Skin epidermis (tissue), 12 donors: ENCODE results near the gene KCTD12.
A peak's percentile ranks its signal among the peaks of the same experiment; 100 is the strongest.

ENCODE experiments used
- H3K27ac ChIP-seq, 21 experiments: fragments of 200-600 bp; sonication (generic) in 11 of 21; one replicate each; pipeline ENCODE4 v1.5.0; 2020; ENCODE audit warnings: mild to moderate bottlenecking in 3 of 21, inconsistent platforms in 2 of 21, moderate library complexity in 2 of 21
- H3K4me3 ChIP-seq, 7 experiments: fragments of 200-600 bp; sonication (generic) in 2 of 7; one replicate each; pipeline ENCODE4 v1.5.0; 2020; ENCODE audit warnings: inconsistent platforms in 2 of 7, mild to moderate bottlenecking in 2 of 7, moderate library complexity in 1 of 7

KCTD12 gene

DNA sequence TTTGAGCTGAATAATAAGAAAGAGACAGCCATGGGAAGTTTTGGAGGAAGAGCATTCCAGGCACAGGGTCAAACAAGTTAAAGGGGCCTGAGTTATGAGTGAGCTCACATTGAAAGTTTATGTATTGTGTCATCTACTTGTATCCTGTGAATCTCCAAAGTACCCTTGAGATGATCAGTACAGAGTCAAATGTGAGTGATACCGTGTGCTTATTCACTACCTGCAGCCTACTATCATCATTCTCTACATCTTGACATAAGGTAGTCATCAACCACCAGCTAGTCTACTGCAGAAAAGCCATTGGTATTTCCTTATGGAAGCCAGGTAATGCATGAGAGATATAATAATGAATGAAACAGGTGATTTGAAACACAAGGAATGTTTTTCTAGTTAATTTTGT is 3.0 kb upstream of the KCTD12 start:
- Histone ChIP-seq H3K4me3 (no peak overlapping the region), H3K27ac (no peak overlapping the region)

DNA sequence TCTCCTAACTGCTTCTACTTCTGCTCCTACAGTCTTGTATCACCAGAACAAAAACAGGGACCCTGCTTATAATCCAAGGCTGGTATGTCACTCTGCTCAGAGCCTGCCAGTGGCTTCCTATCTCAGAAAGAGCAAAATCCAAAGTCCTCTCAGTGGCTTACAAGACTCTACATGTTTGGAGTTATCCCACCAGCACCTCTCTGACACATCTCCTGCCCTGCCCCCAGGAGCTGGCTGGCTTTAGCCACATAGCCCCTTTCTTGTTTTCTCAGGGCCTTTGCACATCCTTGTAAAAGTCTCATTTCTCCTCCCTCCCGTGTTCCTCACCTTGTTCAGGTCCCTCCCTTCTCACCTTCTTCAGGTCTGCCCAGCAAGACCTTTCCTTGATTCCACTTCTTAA is 2.2 kb upstream of the KCTD12 start:
- no peak overlapping the region for H3K4me3 ChIP-seq
- H3K27ac ChIP-seq: no peak overlapping the region

DNA sequence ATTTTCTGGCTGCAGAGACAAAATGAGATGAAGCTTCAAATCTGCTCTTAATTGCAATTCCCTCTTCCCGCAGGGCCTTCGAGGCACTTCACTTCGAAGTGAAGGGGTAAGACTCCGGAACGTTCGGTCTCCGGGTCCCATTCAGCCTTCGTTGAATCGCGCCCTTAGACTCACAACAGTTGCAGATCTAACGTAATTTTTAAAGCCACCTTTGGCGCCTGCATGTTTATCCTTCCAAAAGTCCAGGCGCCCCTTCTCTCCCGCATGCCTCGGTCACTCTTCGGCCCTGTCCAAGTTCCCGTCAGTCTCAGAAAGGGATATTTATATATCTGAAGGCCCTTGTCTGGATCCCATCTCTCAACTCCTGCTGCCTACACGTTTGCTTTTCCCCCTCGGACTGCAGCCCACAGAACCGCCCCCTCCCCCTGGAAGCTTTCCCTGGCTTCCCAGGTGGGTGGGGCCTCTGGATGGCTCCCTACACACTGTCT is 915 bp upstream of the KCTD12 start:
- peak overlapping the region; percentile 46 to 84 (median 68) for H3K4me3 ChIP-seq
- peak overlapping the region in 20 of 21 experiments; percentile 62 to 93 (median 87) for H3K27ac ChIP-seq

DNA sequence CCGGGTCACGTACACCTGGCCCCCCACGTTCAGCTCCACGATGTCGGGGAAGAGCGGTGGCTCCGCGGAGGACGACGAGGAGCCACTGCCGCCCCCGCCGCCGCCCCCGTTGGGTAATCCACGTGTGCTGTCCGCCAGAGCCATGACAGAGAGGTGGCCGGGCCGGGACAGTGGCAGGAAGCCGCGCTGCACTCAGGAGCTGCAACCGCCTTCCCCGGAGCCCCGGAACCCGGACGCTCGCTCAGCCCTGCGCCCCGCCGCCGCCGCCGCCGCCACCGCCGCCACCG is 257 bp downstream of the KCTD12 start:
- peak overlapping the region; percentile 44 to 93 (median 87) for H3K27ac ChIP-seq
- H3K4me3 ChIP-seq: peak overlapping the region; percentile 46 to 84 (median 68)

DNA sequence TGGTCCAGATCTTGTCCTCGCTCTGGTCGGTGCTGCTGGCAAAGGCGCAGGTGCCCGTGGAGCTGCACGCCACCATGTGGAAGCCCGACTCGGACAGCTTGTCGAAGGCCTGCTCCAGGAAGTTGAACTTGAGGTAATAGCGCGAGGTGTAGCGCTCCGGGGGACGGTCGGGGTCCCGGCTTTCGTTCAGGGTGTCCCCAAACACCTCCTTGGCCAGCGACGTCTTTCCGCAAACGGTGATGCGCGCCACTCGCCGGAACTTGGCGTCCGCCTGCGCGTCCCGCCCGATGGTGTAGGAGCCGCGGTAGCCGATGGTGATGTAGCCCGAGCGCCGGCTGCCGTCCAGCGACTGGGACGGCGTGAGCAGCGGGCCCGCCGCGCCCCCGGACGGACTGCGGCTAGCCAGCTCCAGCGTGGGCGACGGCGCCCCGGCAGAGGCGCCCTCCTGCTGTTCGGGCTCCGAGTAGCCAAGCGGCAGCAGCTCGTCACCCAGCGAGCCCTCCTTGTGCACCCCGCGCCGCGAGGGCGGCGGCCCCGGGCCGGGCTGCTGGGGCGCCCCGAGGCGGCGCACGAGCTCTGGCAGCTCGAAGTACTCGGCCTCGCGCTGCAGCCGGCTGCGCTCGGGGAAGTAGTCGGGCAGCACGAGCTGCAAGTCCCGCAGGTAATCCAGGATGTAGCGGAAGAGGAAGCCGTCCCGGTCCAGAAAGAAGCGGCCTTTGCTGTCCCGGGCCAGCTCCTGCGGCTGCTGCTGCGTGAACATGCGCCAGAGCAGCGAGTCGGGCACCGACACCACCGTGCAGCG is 801 bp downstream of the KCTD12 start:
- peak overlapping the region; percentile 44 to 93 (median 87) for H3K27ac ChIP-seq
- H3K4me3 ChIP-seq: peak overlapping the region; percentile 46 to 84 (median 68)

DNA sequence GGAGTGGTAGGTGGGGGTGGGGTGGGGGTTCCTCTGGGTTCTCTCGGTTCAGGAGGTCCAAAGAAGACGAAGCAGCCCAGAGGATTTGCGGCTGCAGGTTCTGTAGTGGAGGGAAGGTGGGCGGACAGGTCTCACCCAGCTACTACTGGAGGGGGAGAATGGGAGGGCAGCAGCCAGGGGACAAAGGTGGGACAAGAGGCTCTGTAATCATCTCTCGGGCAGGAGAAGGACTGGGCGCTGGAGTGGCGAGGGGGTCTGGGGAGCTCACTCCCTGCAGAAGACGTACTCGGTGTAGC is 1.4 kb downstream of the KCTD12 start:
- peak overlapping the region; percentile 46 to 84 (median 68) for H3K4me3 ChIP-seq
- peak overlapping the region in 20 of 21 experiments; percentile 65 to 93 (median 87) for H3K27ac ChIP-seq

DNA sequence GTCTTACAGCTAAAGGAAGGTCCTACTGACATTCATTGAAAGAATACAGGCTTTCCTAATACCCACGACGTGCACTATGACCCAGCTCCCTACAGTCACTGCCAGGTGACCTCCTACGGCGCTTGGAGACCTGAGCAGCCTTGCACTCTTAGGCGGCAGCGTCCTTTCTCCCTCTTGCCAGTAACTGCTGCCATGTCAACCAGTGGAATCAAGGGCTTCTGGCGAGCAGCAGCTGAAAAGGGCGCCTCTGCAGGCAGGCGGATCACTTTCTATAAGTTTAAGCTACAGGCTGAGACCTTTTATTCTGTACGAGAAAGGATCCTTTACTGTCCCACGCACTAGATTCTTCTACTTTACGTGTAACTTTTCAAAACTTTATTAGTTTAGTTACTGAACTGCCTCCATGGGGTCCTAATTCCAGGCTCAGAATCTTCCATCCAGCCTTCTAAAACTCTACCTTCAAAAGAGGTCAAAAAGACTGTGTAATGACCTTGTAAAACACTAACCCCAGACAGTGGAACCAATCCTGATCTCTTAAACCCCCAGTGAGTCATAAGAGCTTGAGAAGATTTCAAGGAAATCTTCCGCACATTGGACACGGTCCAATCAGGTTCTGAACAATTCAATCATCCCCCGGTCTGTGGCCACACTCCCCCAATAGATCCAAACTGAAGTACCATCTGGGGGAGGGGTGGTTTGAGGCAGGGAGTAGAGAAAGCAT is 1.9 kb downstream of the KCTD12 start:
- Histone ChIP-seq H3K27ac (peak overlapping the region in 20 of 21 experiments; percentile 26 to 93 (median 87)), H3K4me3 (peak overlapping the region; percentile 46 to 84 (median 68))

DNA sequence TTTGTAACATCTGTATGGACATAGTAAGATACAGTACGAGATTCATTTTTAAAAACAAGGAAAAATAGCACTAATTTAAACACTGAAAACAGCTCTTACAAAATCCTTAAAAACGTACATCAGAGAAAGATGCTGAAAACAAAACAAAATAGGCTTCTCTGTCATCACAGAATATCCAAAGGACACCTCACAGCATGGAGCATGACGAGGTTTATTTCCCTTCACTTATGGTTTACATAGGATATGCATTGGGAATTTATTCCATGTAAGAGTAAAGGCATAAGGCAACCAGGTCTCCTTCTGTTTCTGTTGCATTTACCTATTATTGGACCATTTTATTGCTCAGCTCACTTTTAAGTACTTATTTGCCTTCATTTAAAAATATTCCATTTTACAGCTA is 3.0 kb downstream of the KCTD12 start:
- H3K27ac ChIP-seq: peak overlapping the region in 15 of 21 experiments; percentile 8 to 93 (median 86)
- H3K4me3 ChIP-seq: peak overlapping the region; percentile 46 to 84 (median 68)

DNA sequence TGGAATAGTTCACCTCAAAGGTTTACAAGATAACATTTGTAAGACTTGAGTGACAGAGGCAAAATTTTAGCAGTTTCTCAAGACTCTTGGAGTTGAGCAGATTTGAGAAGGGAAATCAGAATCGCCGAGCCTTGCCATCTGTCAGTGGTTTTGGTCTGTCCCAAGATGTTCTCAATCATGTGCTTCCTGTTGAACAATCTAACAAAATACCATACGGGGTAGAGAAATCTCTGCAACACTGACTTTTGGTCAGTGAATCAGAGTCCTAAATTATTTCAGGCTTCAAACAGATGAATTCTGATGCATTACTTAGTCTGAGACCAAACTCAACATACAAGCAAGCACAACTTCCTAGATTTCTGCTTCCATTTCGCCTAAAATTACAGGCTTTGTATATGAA is 3.8 kb downstream of the KCTD12 start:
- peak overlapping the region in 14 of 21 experiments; percentile 6 to 93 (median 53) for H3K27ac ChIP-seq
- H3K4me3 ChIP-seq: peak overlapping the region in 5 of 7 experiments; percentile 3 to 84 (median 68)

DNA sequence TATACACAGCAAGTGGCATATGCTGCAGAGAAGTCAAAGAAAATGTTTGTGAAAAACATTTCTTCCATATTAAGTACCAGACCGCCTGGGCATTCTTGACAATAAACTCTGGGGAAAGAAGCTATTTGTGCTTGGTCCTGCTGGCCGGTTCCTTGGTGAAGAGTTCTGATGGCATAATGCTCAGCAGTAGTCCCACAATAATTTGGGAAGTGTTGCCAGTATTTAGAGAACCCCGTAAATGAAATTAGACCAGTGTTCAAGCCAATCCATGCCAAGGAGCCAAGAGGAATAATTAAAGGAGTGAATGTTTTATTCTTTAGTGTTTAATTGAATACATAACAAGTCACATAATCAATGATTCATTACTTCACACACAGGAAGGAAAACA is 6.3 kb downstream of the KCTD12 start:
- peak overlapping the region in 19 of 21 experiments; percentile 18 to 92 (median 68) for H3K27ac ChIP-seq
- H3K4me3 ChIP-seq: no peak overlapping the region

DNA sequence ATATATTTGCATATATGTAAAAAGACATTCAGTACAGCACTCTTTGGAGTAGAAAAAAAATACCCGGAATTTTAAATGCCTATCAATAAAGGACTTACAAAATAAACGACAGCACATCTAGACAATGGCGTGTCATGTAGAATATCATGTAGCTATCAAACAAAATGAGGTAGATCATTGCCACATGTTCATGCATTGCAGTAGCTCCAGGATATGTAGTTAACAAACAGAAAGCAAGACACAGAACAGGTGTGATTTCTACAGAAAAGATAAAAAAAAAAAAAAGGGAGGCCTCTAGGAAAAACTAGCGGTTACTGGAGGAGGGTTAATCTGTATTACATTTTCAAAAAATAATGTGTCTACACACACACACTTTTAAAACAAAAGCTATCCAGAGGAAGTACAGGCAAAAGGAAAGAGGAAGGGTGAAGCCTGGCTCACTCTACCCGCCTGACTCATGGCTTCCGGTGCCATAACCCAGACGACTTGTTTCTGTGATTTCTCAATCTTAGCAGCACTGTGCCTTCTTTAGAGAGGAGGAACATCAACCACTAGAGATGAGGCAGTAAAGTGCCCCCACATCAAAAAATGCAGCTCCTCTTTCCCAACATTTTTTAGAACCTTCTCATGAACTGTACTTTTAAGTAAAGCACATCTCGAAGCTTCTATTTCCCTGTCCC is 6.9 kb downstream of the KCTD12 start:
- Histone ChIP-seq H3K4me3 (peak overlapping the region in 2 of 7 experiments; percentile 2 to 7), H3K27ac (peak overlapping the region in 19 of 21 experiments; percentile 20 to 92 (median 68))

DNA sequence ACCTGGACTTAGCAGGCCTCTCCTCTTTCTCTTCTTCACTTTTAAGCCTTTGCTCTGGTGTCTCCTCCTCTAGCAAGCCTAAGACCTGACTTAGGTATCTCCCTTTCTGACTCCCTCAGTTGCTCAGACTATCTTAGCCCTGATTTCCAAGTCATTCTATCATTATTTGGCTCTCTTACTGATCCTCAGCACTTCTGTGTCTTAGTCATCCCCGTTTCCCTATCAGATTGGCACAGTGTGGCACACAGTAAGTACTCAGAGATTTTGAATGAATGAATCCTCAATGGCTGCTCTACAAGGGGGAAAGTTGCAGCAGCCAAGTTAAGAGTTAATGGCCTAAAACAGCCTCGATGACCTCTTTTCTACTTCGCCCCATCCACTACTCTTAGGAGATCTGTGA is 8.2 kb downstream of the KCTD12 start:
- Histone ChIP-seq H3K4me3 (no peak overlapping the region), H3K27ac (peak overlapping the region in 5 of 21 experiments; percentile 11 to 92 (median 66))

DNA sequence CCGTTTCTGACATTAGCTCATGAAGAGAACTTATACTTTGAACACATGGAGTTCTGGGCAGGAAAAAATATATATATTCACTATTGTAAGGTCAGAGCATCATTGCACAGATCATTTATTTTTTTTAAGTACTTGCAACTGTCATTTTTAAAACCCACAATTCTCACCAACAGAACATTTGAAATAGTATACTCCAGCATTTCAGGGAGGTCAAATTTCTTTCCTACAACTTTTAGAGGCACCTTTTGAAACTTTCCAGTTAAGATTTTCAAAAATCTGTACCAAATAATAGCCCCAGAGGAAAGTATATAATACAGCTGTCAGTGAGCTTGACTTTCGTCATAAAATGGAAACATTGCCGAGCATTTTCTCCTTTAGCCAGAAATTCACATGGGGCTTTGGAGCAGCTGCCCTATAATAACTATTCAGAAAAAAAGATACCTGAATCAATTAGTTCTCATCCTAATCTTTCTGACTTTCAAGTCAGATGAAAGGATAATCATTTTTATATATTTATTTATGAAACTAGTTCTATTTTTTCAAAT is 10.9 kb downstream of the KCTD12 start:
- Histone ChIP-seq H3K4me3 (no peak overlapping the region), H3K27ac (no peak overlapping the region)

DNA sequence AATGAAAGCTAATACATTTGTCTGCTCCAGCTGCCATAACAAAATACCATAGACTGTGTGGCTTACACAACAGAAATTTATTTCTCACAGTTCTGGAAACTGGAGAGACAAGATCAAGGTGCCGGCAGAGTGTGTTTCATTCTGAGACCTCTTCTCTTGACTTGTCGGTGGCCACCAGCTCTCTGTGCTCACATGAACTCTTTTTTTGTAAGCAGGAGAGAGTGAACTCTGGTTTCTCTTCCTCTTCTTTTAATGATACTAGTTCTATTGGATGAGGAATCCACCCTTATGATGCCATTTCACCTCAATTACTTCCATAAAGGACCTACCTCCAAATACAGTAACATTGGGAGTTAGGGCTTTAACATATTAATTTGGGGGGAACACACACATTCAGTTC is 11.7 kb downstream of the KCTD12 start:
- no peak overlapping the region for H3K4me3 ChIP-seq
- H3K27ac ChIP-seq: no peak overlapping the region

DNA sequence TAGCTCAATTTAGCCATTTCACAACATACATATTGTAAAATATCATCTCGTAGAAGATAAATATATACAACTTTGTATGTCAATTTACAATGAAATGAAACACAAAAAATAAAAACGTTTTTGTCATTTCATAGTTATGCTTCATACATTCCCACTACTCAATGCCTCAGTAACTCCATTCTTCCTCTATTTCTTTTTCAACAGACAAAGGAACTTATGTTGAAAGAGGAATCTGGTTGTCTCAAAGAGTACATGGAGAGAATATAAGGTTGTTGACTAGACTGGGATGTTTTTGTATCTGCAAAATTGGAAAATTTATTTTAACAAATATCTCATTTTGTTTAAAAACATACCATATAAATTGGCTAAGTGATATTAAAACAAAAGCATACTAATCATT is 12.8 kb downstream of the KCTD12 start:
- Histone ChIP-seq H3K4me3 (no peak overlapping the region), H3K27ac (no peak overlapping the region)

DNA sequence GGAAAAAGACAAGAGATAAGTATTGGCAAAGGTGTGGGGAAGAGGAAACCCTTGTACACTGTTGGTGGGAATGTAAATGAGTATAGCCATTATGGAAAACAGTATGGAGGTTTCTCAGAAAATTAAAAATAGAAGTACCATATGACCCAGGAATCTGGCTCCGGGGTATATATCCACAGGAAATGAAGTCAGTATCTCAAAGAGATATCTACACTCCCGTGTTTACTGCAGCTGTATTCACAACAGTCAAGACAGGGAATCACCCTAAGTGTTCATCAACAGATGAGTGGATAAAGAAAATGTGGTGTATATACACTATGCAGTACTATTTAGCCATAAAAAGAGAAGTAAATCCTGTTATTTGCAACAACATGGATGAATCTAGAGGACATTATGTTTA is 13.5 kb downstream of the KCTD12 start:
- H3K4me3 ChIP-seq: no peak overlapping the region
- no peak overlapping the region for H3K27ac ChIP-seq

DNA sequence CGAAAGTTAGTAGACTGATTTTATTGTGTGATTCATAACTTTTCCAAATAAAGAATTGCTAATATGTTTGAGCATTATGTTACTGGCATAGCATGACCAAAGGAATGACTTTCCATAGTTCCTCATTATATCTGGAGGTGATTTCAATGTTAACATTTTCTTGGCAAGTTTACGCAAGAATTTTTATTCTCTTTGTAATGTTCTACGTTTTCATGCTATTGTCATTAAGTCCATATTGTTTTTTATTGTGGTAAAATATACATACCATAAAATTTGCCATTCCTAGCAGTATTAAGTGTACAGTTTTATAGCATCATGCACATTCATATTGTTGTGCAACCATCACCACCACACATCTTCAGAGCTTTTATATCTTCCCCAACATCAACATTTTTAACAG is 14.8 kb downstream of the KCTD12 start:
- Histone ChIP-seq H3K27ac (no peak overlapping the region), H3K4me3 (no peak overlapping the region)

DNA sequence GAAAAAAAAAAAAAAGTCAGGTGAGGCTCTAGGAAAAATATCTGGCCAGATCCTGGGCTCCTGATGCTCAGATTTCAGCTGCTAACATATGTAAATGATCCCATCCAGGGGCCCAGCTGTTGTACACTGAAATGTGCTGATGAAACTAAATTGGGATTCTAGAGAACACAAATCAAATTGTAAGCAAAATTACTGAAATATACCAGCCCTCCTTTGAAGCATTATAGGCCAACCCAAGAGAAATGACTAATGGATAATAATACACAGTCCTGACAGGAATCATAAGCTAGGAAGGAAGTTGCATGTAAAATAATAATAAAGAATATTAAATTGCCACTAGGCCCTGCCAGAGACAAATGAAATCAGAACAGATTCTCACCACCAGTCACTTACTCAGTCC is 17.8 kb downstream of the KCTD12 start:
- peak overlapping the region in 1 of 21 experiments; percentile 27 for H3K27ac ChIP-seq
- no peak overlapping the region for H3K4me3 ChIP-seq

DNA sequence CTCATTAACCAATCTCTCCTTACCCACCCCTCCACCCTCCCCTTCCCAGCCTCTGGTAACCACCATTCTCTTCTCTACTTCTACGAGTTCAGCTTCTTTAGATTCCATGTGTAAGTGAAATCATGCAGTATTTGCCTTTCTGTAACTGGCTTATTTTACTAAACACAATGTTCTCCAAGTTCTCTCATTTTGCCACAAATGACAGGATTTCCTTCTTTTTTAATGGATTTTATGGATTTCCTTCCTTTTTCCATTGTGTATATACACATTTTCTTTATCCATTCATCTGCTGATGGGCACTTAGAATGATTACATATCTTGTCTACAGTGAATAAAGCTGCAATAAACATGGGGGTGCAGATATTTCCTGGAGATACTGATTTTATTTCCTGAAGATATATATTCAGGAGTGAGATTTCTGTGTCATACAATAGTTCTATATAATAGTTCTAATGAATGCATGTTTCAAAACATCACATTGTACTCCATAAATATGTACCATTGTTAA is 20.2 kb downstream of the KCTD12 start:
- Histone ChIP-seq H3K27ac (no peak overlapping the region), H3K4me3 (no peak overlapping the region)

DNA sequence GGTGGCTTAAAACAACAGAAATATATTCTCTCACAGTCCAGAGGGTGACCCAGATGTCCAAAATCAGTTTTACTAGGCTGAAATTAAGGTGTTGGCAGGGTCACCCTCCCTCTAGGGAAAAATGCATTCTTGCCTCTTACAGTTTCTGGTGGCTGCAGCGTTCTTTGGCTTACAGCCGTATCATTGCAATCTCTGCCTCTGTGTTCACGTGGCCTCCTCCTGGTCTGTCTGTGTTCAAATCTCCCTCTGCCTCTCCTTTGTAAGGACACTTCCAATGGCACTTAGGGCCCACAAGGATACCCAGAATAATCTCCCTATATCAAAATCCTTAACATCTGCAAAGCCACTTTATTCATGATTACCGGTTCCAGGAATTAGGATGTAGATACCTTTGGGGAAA is 21.1 kb downstream of the KCTD12 start:
- Histone ChIP-seq H3K4me3 (no peak overlapping the region), H3K27ac (no peak overlapping the region)
